Endodermal cell (in vitro differentiated cells): ENCODE data around the gene USHBP1. TPM values are rescaled to one million over a fixed set of nuclear protein-coding genes. Genes with fewer than 3 reads are reported as not detected.

Source experiments
- DNase-seq: peaks from one replicate; pipeline ENCODE4 v3.0.0-alpha.2; 2017
- H3K27ac ChIP-seq: 2 replicates; pipeline ENCODE4 v1.5.1; 2013; ENCODE audit warnings: mild to moderate bottlenecking, low read depth, low read length, moderate library complexity
- H3K27me3 ChIP-seq: 2 replicates; pipeline ENCODE4 v1.6.1; 2013; ENCODE audit warnings: mild to moderate bottlenecking, low read length, moderate library complexity; ENCODE audit not compliant: insufficient read depth, control insufficient read depth, poor library complexity, severe bottlenecking
- H3K36me3 ChIP-seq: 2 replicates; pipeline ENCODE4 v1.7.0; 2013; ENCODE audit warnings: mild to moderate bottlenecking, low read length, moderate library complexity; ENCODE audit not compliant: control insufficient read depth, insufficient read depth
- H3K4me1 ChIP-seq: one replicate; pipeline ENCODE4 v1.7.0; 2013; ENCODE audit warnings: low read length; ENCODE audit not compliant: control insufficient read depth, insufficient read depth
- H3K4me3 ChIP-seq: 2 replicates; pipeline ENCODE4 v1.5.1; 2013; ENCODE audit warnings: mild to moderate bottlenecking, low read length, moderate library complexity
- H3K9ac ChIP-seq: 2 replicates; pipeline ENCODE4 v1.6.1; 2013; ENCODE audit warnings: mild to moderate bottlenecking, low read length, moderate library complexity; ENCODE audit not compliant: poor library complexity, severe bottlenecking; ENCODE audit errors: extremely low read depth
- H3K9me3 ChIP-seq: 2 replicates; pipeline ENCODE4 v1.6.1; 2013; ENCODE audit warnings: mild to moderate bottlenecking, low read length, moderate library complexity; ENCODE audit not compliant: control insufficient read depth
- H3K27ac Mint-ChIP-seq: 2 replicates; pipeline ENCODE4 v1.8.0; 2020; ENCODE audit warnings: mixed read lengths
- H3K27me3 Mint-ChIP-seq: 2 replicates; pipeline ENCODE4 v1.8.0; 2021; ENCODE audit warnings: mild to moderate bottlenecking, mixed read lengths; ENCODE audit not compliant: insufficient read depth
- H3K36me3 Mint-ChIP-seq: 2 replicates; pipeline ENCODE4 v1.8.0; 2020; ENCODE audit warnings: low read depth, mixed read lengths
- H3K4me1 Mint-ChIP-seq: 2 replicates; pipeline ENCODE4 v1.8.0; 2020; ENCODE audit warnings: mixed read lengths
- H3K4me3 Mint-ChIP-seq: 2 replicates; pipeline ENCODE4 v1.8.0; 2020; ENCODE audit warnings: mild to moderate bottlenecking, moderate library complexity, mixed read lengths
- H3K9me3 Mint-ChIP-seq: 2 replicates; pipeline ENCODE4 v1.8.0; 2020; ENCODE audit warnings: mild to moderate bottlenecking, mixed read lengths
- WGBS, 2 experiments: methylation state at CpG; one replicate each; pipeline versions ENCODE4 v1.1.5 to v1.1.7; 2013; ENCODE audit warnings: missing lambda C conversion rate in 2 of 2, mixed read lengths in 1 of 2; ENCODE audit not compliant: insufficient coverage in 1 of 2, insufficient read length in 1 of 2; 5-methylcytosine and 5-hydroxymethylcytosine counted together
- total RNA-seq, 2 donors: library from RNA; stranded (reverse); fragmentation: NEBNext Ultra II Directional in 1 of 2; extraction: Animal tissue kit (Norgen Biotek cat#: 25700) in 1 of 2; gene quantifications; 2 replicates in 1 of 2; 3 replicates in 1 of 2; pipeline ENCODE4 v1.2.1, GENCODE V29; 2021
- TF ChIP-seq, protein P1 (sequence below): fragments of 200-600 bp; sonication (generic); conservative IDR thresholded peaks from 2 replicates; pipeline ENCODE4 v1.5.0; 2021; ENCODE audit warnings: antibody characterized with exemption, mild to moderate bottlenecking

The USHBP1 gene
- total RNA-seq, 2 donors from 2014 or later = 3.8 to 6.2 TPM

DNA sequence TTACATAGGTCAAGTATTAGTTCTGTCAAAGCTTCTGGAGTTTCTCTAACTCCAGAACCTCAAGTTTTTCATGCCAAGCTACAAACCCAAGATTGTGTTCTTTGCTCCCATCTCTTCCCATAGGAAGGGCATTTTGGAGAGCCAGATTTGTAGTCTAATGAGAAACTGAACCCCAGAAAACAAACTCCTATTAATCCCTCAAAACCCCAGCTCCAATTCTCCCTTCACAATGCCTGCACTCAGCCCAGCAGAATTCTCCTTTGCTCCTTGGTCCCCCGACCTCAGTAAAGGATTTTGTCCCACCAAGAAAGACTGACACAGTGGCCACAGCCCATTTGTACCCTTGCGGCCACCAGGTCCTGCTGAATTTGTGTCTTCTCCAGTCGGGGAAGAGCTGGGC lies 8.4 kb downstream of the USHBP1 start:
- Mint-ChIP-seq H3K36me3 (peaks cover 6% of the 10 kb centered on the region), H3K27me3 (no peaks in the 10 kb centered on the region), H3K4me3 (no peak overlapping the region), H3K27ac (no peak overlapping the region), H3K9me3 (no peaks in the 10 kb centered on the region), H3K4me1 (no peaks in the 10 kb centered on the region)
- WGBS, 2 experiments = 87 to 97% methylated on average over 3 of the region's 3 CpGs
- DNase-seq = no peak
- Histone ChIP-seq H3K4me3 (no peak overlapping the region), H3K27me3 (no peaks in the 10 kb centered on the region), H3K4me1 (no peaks in the 10 kb centered on the region), H3K9ac (no peak overlapping the region), H3K9me3 (no peaks in the 10 kb centered on the region), H3K36me3 (no peaks in the 10 kb centered on the region), H3K27ac (no peak overlapping the region)
- TF ChIP-seq, protein P1, sequence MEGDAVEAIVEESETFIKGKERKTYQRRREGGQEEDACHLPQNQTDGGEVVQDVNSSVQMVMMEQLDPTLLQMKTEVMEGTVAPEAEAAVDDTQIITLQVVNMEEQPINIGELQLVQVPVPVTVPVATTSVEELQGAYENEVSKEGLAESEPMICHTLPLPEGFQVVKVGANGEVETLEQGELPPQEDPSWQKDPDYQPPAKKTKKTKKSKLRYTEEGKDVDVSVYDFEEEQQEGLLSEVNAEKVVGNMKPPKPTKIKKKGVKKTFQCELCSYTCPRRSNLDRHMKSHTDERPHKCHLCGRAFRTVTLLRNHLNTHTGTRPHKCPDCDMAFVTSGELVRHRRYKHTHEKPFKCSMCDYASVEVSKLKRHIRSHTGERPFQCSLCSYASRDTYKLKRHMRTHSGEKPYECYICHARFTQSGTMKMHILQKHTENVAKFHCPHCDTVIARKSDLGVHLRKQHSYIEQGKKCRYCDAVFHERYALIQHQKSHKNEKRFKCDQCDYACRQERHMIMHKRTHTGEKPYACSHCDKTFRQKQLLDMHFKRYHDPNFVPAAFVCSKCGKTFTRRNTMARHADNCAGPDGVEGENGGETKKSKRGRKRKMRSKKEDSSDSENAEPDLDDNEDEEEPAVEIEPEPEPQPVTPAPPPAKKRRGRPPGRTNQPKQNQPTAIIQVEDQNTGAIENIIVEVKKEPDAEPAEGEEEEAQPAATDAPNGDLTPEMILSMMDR = no peak

- peaks cover 8% of the 10 kb centered on the region for H3K36me3 Mint-ChIP-seq
- no peaks in the 10 kb centered on the region for H3K9me3 ChIP-seq
These were observed 9.4 kb downstream of the USHBP1 start for GRCh38 chr19:17255150-17255621.

DNA sequence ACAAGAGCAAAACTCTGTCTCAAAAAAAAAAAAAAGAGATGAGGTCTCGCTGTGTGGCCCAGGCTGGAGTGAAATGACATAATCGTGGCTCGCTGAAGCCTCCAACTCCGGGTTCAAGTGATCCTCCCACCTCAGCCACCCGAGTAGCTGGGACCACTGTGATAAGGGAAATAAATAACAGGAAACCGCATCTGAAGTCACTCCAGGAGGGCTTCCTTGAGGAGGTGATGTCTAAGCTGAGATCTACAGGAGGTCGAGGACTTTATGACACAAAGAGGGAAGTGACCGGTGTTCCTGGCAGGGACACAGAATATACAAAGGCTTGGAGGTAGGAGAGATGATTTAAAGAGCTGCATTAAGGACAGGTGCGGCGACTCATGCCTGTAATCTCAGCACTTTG lies 9.9 kb downstream of the USHBP1 start:
- no peak overlapping the region for H3K27ac Mint-ChIP-seq
- no peaks in the 10 kb centered on the region for H3K9me3 Mint-ChIP-seq
- Histone ChIP-seq H3K4me3 (no peak overlapping the region), H3K9me3 (no peaks in the 10 kb centered on the region), H3K9ac (no peak overlapping the region), H3K4me1 (no peaks in the 10 kb centered on the region), H3K27ac (no peak overlapping the region), H3K36me3 (no peaks in the 10 kb centered on the region), H3K27me3 (no peaks in the 10 kb centered on the region)
- no peaks in the 10 kb centered on the region for H3K27me3 Mint-ChIP-seq
- no peak for DNase-seq
- no peaks in the 10 kb centered on the region for H3K4me1 Mint-ChIP-seq
- no peak overlapping the region for H3K4me3 Mint-ChIP-seq
- 90 to 93% methylated on average over 8 to 10 of the region's 10 CpGs for WGBS, 2 experiments
- peaks cover 9% of the 10 kb centered on the region for H3K36me3 Mint-ChIP-seq
- TF ChIP-seq, protein P1 = no peak

More at GRCh38 chr19:17255150-17255621, 9.4 kb downstream of the USHBP1 start:
- Mint-ChIP-seq H3K4me1 (no peaks in the 10 kb centered on the region), H3K27ac (no peak overlapping the region), H3K27me3 (no peaks in the 10 kb centered on the region), H3K4me3 (no peak overlapping the region), H3K9me3 (no peaks in the 10 kb centered on the region)
- TF ChIP-seq, protein P1 = no peak
- 91 to 93% methylated on average over 8 to 18 of the region's 18 CpGs for WGBS, 2 experiments
- Histone ChIP-seq H3K4me1 (no peaks in the 10 kb centered on the region), H3K4me3 (no peak overlapping the region), H3K9ac (no peak overlapping the region), H3K27me3 (no peaks in the 10 kb centered on the region), H3K36me3 (no peaks in the 10 kb centered on the region), H3K27ac (no peak overlapping the region)
- peak; percentile 64 for DNase-seq
